HG03135 (cell line): ENCODE measurements around the gene MTIF2.
"Not testable (repeated sequence)": the region's sequence is repeated elsewhere in the genome, so short reads cannot be mapped to it uniquely, and the experiment has no call there.

Experiments used
- ATAC-seq: cut with Tn5 transposase; IDR thresholded peaks from one replicate; pipeline ENCODE4 v1.9.1; 2021; ENCODE audit warnings: mild to moderate bottlenecking, moderate library complexity; ENCODE audit not compliant: unreplicated experiment

Gene MTIF2

DNA sequence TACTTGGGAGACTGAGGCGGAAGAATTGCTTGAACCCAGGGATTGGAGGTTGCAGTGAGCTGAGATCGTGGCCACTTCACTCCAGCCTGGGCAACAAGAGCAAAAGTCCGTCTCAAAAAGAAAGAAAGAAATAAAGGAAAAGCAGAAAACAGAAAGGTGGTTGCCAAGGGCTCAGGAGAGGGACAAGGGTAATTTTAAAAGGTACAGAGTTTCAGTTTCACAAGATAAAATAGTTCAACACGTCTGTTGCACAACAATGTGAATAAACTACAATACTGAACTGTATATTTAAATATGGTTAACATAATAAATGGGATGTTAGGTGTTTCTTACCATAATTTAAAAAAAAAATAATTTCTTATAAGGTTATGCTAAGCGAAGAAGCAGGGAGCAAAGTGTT lies 23.6 kb downstream of the MTIF2 start:
- no peak for ATAC-seq

DNA sequence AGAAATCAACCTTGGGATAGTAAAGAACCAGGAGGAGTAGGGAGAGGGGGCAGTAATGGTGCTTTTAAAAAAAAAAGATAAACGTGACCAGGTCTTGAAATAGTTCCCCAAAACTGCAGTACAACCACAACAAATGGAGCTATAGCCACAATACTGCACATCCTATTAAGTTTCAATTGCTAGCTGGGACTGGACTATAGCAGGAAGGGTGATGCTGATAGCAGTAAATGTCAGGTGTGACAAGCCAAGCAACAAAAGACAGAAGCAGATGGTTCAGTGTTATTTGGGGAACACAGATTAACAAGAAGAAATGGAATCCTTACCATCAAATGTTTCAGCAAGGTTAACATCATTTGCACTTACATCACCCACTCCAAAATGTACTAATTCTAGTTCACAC lies 26.4 kb downstream of the MTIF2 start:
- ATAC-seq, result no peak

DNA sequence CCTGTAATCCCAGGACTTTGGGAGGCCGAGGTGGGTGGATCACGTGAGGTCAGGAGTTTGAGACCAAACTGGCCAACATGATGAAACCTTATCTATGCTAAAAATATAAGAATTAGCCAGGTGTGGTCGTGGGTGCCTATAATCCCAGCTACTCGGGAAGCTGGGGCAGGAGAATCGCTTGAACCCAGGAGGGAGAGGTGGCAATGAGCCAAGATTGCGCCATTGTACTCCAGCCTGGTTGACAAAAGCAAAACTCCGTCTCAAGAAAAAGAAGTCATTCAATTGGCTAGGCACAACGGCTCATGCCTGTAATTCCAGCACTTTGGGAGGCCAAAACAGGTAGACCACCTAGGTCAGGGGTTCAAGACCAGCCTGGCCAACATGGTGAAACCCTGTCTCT lies 27.4 kb downstream of the MTIF2 start:
- ATAC-seq, result not testable (repeated sequence)

DNA sequence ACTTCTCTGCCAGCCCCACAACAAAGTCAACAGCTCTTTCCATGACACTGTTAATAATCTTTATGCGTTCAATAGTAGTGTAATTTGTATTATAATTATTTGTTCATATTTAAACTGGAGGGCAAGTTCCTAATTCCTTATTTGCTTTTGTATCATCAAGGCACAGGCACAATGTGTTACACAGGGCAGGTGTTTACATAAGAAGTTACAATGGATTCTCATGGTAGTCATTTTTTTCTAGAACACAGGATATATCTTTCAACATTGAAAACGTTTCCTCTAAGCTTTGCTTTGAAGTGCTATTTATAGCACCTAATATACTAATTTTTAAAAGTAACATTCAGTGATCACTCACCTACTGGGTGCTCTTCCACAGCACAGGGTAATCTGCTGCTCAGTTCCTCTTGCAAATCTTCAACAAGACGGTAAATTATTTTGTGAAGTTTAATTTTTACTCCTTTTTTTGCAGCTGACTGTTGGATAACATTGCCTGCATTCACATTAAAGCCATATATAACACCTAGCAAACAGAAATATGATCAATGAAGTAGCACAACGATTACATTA lies 29.3 kb downstream of the MTIF2 start:
- ATAC-seq, result no peak

DNA sequence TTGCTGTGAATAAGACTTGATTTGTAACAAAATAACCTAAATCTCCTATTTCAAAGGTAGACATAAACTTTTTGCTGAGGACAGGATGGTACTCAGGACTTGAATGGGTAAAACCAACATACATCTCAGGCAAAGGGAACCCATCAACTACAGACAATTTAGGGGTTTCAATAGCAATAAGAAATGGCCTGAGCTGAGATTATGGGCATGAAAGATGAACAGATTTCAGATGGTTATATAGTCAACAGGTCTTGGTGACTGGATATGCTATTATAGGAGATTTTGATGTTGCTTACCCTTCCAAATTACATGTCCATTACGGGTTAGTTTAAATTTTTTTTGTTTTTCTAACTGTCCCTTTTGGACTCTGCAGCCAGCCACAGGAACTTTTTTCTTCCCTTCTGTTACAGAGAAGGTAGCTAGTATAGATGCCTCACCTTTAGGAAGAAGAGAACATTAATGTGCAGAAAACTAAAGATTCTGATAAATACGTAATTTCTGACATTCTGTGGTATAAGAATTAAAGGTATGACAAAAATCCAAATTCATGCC lies 32.0 kb downstream of the MTIF2 start:
- ATAC-seq, result no peak

DNA sequence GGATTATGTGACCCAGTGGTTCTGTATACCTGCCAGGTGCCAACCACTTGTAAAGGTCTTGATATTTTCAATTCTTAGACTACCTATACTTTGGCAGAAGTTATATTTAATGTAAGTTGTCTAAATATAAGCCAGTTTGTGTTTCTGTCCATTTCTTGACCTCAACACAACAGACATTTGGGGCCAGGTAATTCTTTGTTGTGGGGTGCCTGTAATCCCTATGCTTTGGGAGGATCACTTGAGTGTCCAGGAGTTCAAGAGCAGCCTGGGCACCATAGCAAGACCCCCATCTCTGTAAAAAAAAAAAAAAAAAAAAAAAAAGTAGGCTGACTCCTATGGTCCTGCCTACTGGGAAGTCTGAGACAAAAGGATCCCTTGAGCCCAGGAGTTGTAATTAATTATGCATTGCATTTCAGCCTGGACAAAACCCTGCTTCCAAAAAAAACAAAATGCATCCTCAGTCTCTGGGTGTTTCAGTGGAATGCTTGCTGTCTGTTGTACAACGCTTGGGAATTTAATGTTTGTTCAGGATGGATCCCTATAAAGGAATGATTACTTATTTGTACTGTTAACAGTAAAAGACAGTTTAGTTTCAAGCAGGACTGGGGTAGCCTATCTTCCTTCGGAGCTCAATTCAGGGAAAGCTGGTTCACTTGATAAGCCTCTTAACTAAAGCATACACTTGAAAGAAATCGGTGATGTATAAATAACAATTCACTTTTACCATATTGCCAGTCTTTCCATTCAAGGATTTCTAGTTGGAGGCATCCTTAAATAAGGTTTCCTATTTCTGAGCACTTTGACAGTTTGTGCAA lies 33.1 kb downstream of the MTIF2 start:
- no peak for ATAC-seq

DNA sequence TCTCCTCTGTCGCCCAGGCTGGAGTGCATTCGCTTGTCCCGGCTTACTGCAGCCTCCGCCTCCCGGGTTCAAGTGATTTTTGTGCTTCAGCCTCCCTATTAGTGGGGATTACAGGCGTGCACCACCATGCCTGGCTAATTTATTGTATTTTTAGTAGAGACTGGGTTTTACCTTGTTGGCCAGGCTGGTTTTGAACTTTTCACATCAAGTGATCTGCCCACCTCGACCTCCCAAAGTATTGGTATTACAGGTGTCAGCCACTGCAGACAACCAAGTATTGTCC lies 35.4 kb downstream of the MTIF2 start:
- ATAC-seq, result no peak

DNA sequence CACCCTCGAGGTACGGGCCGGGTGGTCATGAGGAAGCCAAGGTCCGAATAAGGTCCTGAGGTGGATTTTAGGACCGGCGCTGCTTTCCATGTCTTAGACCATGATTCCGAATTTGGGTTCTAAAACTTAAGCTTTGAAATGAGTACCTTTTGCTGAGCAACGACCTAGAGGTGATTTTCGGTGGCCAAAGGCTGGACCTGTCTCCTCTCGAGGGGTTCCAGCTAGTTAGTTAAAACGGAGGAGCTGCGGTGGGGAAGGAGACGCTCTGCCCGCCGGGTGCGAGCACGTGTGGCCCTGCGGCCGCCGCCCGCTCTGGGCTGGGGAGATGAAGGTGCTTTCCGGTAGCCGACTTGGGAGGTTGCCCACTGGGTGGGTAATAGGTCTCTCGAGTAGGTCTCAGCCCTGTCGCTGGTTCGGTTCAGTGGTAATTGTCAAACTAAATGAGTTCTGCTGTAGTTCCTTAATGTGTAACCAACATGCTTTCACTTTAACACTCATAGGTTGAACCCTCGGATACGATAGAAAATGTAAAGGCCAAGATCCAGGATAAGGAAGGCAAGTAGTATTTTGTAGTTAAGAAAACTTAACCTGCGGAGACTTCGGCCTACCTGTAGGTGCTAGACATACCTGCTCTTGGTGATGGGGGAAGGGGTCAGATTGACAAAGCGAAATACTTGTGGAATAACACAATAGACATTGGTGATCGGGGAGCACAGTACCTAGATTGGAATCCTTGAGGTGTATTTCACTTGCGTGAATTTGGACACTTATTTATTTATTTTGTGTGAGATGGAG lies 36.0 kb downstream of the MTIF2 start:
- ATAC-seq, result peak; percentile 41

DNA sequence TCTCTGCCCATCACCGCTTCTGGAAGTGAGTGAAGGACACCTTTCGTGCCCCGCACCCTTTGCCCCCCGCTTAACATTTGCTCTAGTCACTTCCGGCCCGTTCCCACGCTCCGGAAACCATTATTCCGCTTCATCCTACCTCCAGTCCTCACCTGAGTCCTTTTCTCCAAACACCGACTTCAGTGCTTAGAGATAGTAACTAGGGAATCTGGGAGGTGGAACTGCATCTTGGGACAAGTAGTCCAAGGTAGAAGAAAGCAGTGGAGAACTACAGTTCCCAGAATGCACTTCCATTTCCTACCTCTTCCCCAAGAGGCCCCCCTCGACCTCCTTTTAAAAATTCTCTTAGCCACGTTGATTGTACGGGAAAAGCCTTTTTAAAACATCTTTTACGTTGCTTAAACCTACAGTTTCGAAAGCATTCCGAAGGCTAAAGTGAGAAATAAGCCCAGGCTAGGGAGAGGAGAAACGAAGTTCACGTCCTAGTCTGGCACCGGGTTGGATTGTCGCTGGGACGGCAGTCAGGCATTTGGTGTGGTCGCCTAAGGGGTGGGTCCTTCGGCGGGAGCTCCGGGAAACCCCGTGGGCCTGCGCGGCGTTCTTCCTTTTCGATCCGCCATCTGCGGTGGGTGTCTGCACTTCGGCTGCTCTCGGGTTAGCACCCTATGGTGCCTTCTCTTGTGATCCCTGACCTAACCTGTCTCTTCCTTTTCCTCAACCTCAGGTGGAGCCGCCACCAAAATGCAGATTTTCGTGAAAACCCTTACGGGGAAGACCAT lies 36.8 kb downstream of the MTIF2 start, which contains the start of the genes CLHC1 and RPS27A:
TSS of gene CLHC1 (minus strand) at position 210 of the 779 bp plus-strand sequence. CDS start 9,882 bp downstream, outside the sequence.
TSS of gene RPS27A (plus strand) at position 605 of the 779 bp plus-strand sequence. CDS start at position 742, 137 bp downstream.
- peak; percentile 82 for ATAC-seq

DNA sequence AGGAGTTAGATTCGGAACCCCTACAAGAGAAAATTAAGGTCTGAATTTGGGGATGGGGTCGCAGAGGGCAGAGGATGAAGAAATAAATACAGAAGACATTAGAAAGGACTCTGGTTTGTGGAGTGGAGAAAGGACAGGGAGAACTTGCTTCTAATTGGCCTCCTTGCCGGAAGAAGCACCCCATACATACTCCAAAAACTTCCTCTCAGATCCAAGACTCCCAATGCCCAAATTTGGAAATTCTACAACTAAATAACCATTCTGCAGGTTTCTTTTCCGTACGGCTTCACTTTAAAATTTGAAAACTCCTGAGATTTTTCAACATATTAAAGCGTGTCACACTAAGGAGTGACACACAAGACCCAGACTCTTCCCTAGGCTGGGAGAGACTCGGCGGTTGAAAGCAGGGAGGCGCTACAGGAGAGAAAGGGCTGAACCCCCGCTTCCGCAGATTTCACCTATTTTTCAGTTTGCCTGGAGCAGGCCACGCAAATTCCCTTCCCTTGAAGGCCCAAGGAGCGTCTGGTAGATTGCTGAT lies 37.4 kb downstream of the MTIF2 start:
- no peak for ATAC-seq

DNA sequence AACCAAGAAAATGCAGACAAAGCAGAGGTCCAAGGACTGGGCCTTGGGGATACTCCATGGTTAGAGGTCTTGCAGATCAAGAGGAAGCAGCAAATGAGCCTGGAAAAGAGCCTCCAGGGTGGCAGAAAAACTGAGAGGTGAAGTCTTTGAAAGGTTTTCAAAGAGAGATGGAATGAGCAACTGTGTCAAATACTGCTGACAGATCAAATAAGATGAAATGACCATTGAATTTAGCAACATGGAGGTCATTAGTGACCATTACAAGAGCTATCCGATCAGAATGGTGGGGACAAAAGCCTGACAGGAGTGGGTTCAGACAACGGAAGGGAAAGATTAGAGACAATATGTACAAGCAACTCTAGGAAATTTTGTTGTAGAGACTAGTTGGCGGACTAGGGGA lies 38.5 kb downstream of the MTIF2 start:
- ATAC-seq, result no peak

DNA sequence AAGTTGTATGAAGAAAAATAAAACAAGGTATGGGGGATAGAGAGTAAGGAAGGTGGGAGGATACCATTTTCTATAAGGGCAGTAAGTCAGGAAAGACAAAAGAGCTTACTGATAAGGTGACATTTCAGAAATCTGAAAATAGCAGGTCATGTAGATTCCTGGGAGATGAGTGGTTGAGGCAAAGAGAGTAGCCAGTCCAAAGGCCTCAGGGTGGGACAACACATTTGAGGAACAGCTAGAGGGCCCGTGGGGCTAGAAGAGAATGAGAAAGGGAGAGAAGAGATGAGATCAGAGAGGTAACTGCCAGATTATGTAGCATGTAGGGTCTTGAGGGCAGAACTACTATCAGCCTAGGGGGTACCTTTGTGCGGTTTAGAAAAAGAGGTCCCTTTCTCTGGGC lies 39.8 kb downstream of the MTIF2 start:
- no peak for ATAC-seq

DNA sequence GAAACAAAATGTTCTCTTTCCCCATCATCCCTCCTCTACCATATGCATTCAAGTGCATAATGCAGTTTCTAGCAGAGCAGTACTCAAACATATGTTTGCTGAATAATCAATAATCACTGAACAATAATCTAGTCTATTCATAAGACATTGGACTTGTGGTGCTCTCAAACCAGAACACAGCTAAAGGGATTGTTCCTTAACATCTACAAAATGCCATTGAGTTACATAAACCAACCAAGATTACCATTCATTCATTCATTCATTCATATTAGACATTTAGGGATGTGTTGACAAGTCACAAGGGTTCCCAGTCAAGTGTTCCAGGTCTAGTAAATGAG lies 40.8 kb downstream of the MTIF2 start:
- ATAC-seq, result no peak

DNA sequence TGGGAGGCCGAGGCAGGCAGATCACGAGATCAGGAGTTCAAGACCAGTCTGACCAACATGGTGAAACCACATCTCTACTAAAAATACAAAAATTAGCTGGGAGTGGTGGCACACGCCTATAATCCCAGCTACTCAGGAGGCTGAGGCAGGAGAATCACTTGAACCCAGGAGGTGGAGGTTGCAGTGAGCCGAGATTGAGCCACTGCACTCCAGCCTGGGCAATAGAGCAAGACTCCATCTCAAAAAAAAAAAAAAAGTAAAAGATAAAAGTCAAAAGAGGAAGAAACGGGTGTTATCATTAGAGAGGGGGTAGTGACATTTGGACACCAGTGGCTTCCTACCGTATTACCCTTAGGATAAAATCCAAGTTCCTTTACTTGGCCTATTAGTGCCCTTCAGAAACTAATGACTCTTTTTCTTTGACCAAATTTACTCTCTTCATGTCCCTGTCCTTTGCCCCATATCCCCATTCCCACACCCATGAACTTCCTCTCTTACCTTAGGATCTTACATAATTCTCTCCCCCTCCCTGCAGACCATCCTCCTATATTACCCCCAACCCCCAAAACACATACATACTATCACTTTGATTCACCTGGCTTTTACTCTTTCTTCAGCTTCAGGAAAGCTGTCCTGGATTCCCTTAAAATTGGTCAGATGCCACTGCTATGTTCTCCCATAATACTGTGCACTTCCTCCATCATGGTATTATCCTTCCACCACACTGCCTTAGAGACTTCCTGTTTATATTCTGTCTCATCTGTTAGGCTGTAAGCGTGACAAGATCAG lies 41.4 kb downstream of the MTIF2 start:
- ATAC-seq, result not testable (repeated sequence)

DNA sequence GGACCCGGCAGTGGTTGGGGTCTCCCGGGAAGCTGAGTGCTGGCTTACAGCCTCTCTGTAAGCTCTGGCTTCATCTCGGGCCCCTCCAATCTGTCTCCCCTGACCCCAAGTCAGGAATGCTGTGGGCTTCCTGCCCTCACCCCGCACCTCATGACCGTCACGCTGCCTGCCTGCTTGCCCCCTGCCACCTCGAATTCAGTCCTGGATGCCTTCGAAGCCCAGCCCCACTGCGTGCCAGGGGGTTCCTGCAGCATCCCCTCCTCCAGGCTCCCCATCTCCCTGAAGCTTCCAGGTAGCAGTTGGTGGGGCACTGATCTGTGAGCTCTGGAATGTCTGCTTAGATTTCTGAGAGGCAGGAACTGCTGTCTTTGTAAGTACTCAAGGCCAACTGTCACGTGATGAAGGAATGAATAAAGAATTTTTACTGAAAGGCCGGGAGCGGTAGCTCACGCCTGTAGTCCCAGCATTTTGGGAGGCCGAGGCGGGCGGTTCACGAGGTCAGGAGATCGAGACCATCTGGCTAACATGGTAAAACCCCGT lies 43.5 kb downstream of the MTIF2 start:
- no peak for ATAC-seq

DNA sequence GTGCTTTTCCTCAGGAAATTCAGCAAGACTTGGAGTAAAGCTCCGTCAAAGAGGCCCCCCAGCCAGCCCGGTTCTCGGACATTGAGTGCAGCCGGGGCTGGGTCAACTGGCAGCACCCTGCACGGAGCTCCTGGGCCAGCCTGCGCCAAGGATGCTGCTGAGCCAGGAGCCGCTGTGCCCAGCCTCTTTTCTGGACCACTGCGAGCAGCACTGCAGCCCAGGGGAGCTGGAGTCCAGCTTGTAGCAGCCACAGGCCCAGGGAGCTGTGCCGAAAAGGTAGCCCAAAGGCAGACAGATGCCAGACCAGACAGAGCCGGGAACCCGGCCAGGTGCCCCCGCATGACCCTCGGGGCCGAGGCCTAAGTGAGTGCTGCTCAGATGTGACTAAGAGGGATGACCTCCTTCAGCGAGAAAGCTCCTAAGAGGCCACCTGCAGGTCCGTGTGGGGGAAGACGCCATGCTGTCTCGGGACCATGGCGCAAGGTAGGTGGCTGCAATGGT lies 44.2 kb downstream of the MTIF2 start:
- ATAC-seq, result no peak

DNA sequence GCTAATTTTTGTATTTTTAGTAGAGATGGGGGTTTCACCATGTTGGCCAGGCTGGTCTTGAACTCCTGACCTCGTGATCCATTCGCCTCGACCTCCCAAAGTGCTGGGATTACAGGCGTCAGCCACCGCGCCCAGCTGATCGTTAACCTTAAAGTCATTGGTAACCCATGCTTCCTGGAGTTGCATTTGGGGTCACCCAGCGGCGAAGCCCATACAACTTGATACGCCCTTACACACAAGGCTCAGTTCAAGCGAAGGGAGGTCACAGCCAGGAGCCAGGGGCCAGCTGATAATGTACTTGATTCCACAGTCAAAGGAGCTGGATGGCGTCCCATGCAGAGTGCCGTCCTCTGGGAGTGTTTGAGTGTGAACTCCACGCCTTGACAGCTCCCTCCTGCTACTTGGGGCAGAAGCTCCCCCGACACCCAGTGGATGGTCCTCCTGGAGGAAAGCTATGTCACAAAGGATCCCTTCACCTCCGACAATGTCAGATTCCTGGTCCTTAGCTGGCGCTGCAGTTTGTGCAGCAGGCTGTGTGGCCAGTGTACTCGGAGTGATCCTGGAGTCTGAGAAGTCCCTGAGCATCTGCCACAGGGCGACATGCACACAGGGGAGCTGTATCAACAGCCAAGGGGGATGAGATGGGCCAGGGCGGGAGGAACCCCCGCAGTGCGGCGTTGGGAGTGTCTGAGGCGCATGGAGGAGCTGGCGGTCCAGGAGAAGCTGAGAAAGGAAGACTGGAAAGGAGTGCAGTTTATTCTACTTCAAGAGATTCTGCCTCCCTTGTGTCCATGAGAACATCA lies 44.9 kb downstream of the MTIF2 start:
- ATAC-seq, result no peak

DNA sequence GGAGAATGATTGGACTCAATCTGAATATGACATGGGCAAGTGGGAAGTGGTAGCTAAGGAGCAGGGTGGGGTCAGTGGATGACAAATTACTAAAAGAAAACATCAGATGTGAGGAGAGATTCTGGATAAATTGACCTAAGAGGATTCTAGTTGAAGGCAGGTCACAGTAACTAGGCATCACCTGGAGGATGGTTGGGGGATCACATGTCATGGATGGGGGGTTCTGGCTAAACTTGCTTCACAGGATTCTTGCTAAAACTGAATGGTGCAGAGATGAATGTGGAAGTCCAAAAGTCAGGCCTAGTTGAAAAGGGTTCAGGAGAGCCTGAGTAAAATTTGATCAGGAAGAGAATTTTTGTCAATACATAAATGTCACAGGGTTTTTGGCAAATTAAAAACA lies 55.2 kb downstream of the MTIF2 start:
- ATAC-seq, result no peak

DNA sequence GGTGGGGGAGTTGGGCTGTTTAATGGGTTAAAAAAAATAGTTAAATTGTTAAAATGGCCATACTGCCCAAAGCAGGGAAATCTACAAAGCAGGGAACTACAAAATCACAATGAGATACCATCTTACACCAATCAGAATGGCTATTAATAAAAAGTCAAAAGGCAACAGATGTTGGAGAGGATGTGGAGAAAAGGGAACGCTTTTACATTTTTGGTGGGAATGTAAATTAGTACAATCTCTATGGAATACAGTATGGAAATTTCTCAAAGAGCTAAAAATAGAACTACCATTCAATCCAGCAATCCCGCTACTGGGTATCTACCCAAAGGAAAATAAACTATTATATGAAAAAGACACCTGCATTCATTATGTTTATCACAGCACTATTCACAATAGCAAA lies 64.1 kb downstream of the MTIF2 start:
- no peak for ATAC-seq
